HG03457 (cell line): Measurements from ENCODE around the gene STK32C.
"Not testable (repeated sequence)": the region's sequence is repeated elsewhere in the genome, so short reads cannot be mapped to it uniquely, and the experiment has no call there.

ENCODE experiments used
- ATAC-seq: cut with Tn5 transposase; IDR thresholded peaks from one replicate; pipeline ENCODE4 v1.9.1; 2021; ENCODE audit warnings: moderate number of reproducible peaks; ENCODE audit not compliant: unreplicated experiment

Gene STK32C

DNA sequence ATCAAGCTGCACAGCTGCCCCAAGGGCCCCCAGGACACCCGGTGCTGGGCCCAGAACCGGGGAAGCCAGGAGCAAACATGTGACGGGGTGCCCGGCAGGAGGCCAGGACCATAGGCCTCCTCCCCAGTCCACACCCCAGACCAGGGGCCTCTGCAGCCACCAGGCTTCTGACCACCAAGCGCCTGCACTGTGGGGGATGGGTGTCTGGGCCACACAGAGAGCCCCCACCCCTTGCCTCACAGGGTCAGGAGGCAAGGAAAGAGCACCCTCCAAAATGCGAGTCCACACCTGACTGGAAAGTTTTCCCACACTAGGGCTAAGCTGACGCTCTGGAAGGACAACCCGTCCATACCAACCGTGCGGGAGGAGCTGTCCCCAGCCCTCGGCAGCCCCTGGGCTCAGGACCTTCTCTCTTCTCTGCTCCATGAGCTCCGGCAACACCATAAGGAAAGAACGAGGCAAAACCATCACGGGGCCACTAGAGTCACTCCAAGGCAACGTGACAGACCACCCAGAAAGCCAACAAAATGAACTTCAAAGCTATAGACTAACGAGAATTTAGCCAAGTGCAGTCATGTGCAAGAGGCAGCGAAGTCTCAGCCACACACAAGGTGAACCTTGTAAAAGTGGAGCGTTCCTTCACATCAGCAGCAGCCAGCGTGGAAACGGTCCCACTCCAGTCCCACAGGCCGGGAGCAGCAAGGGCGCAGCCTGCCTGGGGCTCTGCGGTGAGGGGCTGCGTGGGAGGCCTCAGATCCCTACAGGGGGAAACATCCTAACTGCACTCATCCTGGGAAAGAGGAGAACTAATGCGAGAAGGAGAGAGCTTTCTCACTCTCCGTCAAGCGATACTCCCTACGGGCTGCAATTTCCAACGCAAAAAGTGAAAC is 5.1 kb downstream of the STK32C start:
- no peak for ATAC-seq

- no peak for ATAC-seq
Observed at GRCh38 chr10:132301371-132302330, 6.1 kb downstream of the STK32C start.

DNA sequence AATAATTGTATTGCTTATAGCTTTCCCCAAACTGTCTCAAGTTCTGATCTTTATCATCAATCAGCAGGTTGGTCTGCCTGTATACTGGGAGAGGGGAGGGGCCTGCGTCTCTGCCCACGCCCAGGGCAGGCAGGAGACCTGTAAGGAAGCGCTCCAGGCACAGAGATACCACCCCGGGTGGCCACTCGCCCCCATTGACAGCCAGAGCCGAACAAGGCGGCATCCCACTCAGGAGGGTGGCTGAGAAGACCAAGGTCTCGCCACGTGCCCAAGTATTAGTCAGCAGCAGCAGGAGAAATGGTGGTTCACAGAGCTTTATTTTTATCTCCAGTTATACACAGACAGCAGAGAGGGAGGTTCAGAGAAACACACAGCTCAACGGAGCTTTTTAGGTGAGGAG is 7.2 kb downstream of the STK32C start:
- ATAC-seq = no peak

DNA sequence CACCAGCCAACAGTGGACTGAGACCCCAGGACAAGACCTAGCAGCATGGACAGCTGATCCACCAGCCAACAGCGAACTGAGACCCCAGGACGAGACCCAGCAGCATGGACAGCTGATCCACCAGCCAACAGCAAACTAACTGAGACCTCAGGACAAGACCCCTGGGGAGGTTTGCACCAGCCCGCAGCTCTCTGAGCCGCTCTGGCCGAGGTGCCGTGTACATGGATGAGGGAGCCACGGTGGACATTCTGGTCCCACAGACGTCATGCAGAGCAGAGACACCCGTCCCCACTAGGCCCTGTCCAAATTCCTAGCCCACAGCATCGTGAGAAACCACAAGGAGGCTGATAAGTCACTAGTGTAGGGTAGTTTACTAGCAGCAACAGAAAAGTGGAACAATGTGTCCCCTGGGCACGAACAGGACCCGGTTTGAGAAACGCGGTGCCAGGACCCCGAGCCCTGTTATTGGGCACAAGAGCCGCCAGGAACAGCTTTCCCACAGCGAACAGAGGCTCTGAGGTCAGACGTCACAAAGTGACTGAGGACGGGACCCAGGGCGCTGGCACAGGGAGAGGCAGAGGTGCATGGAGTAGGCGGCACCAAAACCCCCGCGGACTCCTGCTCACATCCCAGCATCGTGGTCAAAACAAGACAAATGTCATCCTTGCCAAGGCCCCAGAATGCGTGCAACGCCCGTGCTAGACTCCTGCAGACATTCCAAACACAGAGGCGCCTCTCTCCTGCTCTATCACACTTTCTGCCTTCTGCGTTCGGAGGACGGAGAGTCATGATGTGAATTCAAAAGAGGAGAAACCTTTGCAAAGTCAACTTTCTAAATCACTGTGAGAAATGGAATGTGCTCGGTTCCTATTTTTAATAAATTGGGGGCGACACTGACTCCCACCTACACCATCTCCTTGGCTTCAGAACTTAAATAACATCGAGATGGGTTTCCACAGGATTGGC is 8.1 kb downstream of the STK32C start:
- ATAC-seq = no peak

- no peak for ATAC-seq
Observed at GRCh38 chr10:132298038-132298881, 9.5 kb downstream of the STK32C start.

DNA sequence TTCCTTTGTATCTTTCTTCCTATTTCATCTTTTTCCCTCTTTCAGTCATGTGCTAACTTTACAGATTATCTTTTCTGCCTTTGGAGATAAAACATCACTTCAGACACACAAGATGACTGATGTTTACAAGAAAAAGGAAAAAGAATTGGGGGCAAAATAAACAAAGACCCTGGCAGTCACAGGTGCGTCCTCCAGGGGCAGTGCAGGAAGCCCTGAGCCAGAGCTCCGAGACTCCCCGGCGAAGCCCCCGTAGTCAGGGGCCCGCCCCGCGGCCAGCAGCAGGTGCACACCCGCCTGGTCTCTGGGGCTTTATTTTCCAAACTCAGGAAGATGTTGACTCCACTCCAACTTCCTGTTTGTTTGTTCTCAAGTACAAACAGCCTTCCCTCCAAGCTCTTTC is 10.2 kb downstream of the STK32C start:
- no peak for ATAC-seq

GRCh38 chr10:132296666-132297443 is 10.9 kb downstream of the STK32C start:
- ATAC-seq = no peak

DNA sequence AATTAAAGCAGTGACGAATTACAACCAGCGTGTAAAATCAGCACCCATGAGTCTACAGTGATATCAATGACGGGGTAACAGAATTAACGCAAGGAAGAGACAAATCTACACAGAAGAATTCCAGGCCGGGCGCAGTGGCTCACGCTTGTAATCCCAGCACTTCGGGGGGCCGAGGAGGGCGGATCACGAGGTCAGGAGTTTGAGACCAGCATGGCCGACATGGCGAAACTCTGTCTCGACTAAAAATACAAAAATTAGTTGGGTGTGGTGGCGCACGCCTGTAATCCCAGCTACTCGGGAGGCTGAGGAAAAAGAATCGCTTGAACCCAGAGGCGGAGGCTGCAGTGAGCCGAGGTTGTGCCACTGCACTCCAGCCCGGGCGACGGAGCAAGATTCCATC is 12.3 kb downstream of the STK32C start:
- ATAC-seq = not testable (repeated sequence)

GRCh38 chr10:132294561-132295318 is 13.0 kb downstream of the STK32C start:
- ATAC-seq = no peak

- ATAC-seq = no peak
Observed at GRCh38 chr10:132293813-132294520, 13.8 kb downstream of the STK32C start.

DNA sequence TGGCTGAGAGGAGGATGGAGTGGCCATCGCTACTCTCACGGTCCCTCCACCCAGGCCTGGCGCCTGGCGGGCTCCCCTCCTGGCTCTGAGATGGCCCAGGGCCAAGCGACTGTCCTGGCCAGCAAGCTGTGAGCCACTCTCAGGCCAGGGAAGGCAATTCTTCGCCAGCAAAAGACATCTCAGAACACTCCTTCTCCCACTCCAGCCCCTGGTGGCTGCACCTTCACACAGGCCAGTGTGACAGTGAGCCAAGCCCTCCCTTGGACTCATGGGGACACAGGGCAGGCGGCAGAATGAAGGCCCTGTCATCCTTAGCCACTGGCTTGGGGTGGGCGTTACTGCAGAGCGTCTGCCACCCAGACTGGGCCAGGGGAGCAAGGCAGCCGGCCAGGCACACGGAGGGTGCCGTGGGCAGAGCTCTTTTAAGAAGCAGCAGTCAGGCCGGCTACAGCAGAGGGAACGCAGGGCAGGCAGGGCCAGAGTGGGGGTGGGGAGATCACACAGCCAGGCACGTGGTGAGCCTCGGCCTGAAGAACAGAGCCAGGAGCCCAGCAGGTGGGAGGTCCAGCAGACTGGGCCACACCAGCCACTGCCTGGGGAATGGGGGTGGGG is 14.4 kb downstream of the STK32C start:
- no peak for ATAC-seq

GRCh38 chr10:132292287-132293200 is 15.2 kb downstream of the STK32C start:
- no peak for ATAC-seq

DNA sequence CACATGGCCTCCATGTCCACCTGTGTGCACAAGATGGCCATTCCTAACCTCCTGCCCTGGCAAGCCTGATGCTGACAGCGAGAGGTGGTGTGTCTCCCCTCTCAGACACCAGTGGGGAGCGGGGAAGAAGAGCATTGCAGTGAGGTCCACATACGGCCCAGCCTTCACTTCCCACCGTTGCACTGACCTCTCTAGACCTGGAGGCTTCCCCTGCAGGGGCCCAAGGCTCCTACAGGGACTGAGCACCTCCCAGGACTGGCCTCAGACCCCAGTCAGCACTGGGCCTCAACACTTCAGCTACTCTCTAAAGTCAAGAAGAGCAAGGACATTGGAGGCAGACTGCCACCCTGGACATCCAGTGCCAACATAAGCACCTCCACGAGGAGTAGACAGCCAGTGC is 15.9 kb downstream of the STK32C start:
- ATAC-seq = no peak

- ATAC-seq = no peak
Observed at GRCh38 chr10:132290631-132291030, 17.1 kb downstream of the STK32C start.

DNA sequence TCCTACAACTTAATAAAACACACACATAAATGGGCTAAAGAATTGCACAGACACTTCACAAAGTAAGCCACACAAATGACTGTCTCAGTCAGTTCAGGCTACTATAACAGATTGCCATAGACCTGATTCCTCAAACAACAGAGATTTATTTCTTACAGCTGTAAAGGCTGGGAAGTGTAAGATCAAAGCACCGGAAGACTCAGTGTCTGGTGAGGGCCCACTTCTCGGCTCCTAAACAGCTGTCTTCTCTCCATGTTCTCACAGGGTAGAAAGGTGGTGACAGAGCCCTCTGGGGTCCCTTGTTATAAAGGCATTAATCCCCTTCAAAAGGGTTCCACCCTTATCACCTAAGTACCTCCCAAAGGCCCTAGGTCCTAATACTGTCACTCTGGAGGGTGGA is 18.3 kb downstream of the STK32C start:
- no peak for ATAC-seq
